Lung (tissue), 12 donors: Measurements from ENCODE around the gene NOXA1. TPM values are rescaled to one million over a fixed set of nuclear protein-coding genes. Genes with fewer than 3 reads are reported as not detected.
"Not testable (repeated sequence)": the region's sequence is repeated elsewhere in the genome, so short reads cannot be mapped to it uniquely, and the experiment has no call there.

Source experiments
- ATAC-seq: fragments of 200-7000 bp; cut with Tn5 transposase; one replicate; pipeline ENCODE4 v1.9.1; 2020; ENCODE audit warnings: moderate number of reproducible peaks; ENCODE audit not compliant: insufficient read depth, low FRiP score
- DNase-seq, 3 donors: peaks; one replicate each; pipeline ENCODE4 v3.0.0-alpha.2; 2013 to 2017
- H3K27ac ChIP-seq, 2 donors: one replicate each; pipeline ENCODE4 v1.5.1; 2013; ENCODE audit warnings: mild to moderate bottlenecking in 2 of 2, moderate library complexity in 2 of 2, control low read depth in 1 of 2, inconsistent platforms in 1 of 2, low read depth in 1 of 2, low read length in 1 of 2
- H3K27me3 ChIP-seq, 3 donors: one replicate each; pipeline ENCODE4 v1.5.1; 2013; ENCODE audit warnings: low read length in 2 of 3; ENCODE audit not compliant: control insufficient read depth in 3 of 3, insufficient read depth in 3 of 3
- H3K36me3 ChIP-seq, 4 donors: one replicate each; pipeline ENCODE4 v1.5.1; 2013; ENCODE audit warnings: low read length in 4 of 4, mild to moderate bottlenecking in 1 of 4, moderate library complexity in 1 of 4; ENCODE audit not compliant: control insufficient read depth in 4 of 4, insufficient read depth in 4 of 4
- H3K4me1 ChIP-seq, 5 donors: one replicate each; pipeline ENCODE4 v1.5.1; 2013; ENCODE audit warnings: low read length in 5 of 5, mild to moderate bottlenecking in 2 of 5, moderate library complexity in 1 of 5; ENCODE audit not compliant: control insufficient read depth in 5 of 5, insufficient read depth in 5 of 5
- H3K4me3 ChIP-seq: one replicate; pipeline ENCODE4 v1.5.1; 2013; ENCODE audit warnings: mild to moderate bottlenecking, control low read depth, moderate library complexity
- H3K9ac ChIP-seq, 2 donors: one replicate each; pipeline ENCODE4 v1.5.1; 2013; ENCODE audit warnings: low read length in 2 of 2, control low read depth in 1 of 2; ENCODE audit not compliant: insufficient read depth in 1 of 2
- H3K9me3 ChIP-seq, 4 donors: one replicate each; pipeline ENCODE4 v1.5.1; 2013; ENCODE audit warnings: low read length in 3 of 4, mild to moderate bottlenecking in 1 of 4, moderate library complexity in 1 of 4; ENCODE audit not compliant: control insufficient read depth in 4 of 4, insufficient read depth in 3 of 4
- WGBS, 2 donors: extraction: QIAGEN DNeasy Blood & Tissue Kit; methylation state at CpG; one replicate each; pipeline ENCODE4 v1.1.7; 2013; 5-methylcytosine and 5-hydroxymethylcytosine counted together
- polyA plus RNA-seq, 2 donors: library from polyadenylated mRNA; stranded (reverse); fragments of 200-250 nt; gene quantifications; one replicate each; pipeline ENCODE4 v1.2.1, GENCODE V29; 2013
- total RNA-seq, 2 donors: library from RNA; depleted of rRNA in 1 of 2; stranded (reverse); fragments of >200 nt in 1 of 2; gene quantifications; one replicate each; pipeline ENCODE4 v1.2.1, GENCODE V29; 2014 to 2021
- TF ChIP-seq, protein P1 (sequence below): IDR thresholded peaks from 2 replicates; pipeline ENCODE4 v1.5.1; 2012; ENCODE audit warnings: mild to moderate bottlenecking; ENCODE audit errors: control extremely low read depth, extremely low read depth
- donor health status: control.
- donor health status: control.
- donor health status: Bipolar disorder and iron deficiency.
- donor health status: healthy.
- donor health status: DM: yes; HTN: yes; CAD: no.

The NOXA1 gene
- total and polyA plus RNA-seq, 4 donors: 2.1 to 11.7 (median 6.6) TPM

DNA sequence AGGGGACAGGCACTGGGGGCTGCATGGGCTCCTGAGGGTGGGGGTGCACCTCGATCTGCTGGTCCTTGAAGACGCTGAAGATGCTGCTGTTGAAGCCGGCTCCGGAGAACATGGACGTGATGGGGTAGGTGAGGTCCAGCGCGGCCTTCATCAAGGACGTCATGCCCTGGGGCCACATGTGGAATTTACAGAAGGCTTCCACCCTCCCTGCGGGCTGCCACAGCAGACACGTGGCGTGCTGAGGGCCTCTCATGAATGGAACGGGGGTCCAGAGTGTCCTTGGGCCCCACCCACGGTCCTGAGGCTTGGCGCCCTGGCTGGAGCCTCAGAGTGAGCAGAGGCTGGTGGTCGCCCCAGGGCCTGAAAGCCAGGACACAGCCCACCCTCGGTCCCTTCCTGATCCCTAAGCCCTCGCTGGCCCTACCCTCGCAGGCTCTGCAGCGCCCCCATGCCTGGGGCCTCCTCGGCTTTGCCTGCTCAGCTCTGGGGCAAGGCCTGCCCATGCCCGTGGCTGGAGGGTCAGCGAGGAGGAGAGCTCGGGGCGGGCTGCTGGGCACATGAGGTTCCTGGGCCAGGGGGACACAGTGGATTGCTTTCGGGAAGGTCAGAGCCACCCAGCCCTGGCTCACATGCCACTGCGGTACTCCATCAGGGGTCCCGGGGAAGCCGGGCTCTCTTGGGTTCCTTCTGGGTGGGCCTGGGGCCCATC, 41.3 kb downstream of the NOXA1 start:
- no peak overlapping the region for H3K9ac ChIP-seq
- H3K4me3 ChIP-seq: no peak overlapping the region
- H3K4me1 ChIP-seq: peaks cover 0 to 7% (median 3%) of the 10 kb centered on the region in 5 donors
- no peaks in the 10 kb centered on the region for H3K9me3 ChIP-seq
- WGBS, 2 donors: 93 to 95% methylated on average over 28 of the region's 28 CpGs
- H3K27ac ChIP-seq: no peak overlapping the region
- DNase-seq (no peak), ATAC-seq (no peak)
- H3K36me3 ChIP-seq: peaks cover 0 to 3% (median 0%) of the 10 kb centered on the region in 4 donors
- no peaks in the 10 kb centered on the region for H3K27me3 ChIP-seq
- TF ChIP-seq, protein P1, sequence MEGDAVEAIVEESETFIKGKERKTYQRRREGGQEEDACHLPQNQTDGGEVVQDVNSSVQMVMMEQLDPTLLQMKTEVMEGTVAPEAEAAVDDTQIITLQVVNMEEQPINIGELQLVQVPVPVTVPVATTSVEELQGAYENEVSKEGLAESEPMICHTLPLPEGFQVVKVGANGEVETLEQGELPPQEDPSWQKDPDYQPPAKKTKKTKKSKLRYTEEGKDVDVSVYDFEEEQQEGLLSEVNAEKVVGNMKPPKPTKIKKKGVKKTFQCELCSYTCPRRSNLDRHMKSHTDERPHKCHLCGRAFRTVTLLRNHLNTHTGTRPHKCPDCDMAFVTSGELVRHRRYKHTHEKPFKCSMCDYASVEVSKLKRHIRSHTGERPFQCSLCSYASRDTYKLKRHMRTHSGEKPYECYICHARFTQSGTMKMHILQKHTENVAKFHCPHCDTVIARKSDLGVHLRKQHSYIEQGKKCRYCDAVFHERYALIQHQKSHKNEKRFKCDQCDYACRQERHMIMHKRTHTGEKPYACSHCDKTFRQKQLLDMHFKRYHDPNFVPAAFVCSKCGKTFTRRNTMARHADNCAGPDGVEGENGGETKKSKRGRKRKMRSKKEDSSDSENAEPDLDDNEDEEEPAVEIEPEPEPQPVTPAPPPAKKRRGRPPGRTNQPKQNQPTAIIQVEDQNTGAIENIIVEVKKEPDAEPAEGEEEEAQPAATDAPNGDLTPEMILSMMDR: no peak

DNA sequence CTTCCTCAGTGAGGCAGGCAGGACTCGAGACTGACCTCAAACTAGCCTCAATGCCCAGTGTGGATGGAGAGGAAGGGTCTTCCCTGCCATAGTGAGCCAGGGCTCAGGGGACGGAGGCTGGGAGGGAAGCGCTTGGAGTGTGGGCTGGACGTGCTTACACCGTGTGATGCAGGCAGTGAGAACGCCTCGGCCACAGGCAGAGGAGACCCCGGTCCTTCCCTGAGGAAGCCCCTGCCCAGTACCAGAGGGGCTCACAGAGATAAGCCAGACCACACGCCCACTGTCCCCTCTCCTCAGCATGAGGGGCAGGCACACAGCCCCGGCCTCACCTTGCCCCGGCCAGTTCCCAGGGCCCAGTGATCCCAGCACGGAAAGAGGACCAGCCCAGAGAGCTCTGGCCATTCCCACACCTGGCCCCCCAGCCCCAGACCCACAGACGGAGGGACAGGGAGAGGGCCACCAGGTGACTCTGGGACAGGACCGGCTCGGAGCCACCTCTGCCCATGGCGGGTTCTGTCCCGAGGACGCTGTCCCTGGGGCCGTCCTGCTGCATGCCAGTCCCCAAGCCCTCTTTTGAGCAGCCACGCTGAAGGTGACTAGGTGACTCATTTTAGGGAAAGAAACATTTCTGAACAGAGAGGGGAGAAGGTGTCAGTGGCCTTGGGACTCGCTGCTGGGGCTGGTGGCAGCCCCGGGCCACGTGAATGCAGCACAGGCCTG, 42.0 kb downstream of the NOXA1 start:
- no peak for ATAC-seq
- no peak overlapping the region for H3K4me3 ChIP-seq
- 90 to 97% methylated on average over 23 of the region's 23 CpGs for WGBS, 2 donors
- no peaks in the 10 kb centered on the region for H3K9me3 ChIP-seq
- no peaks in the 10 kb centered on the region for H3K4me1 ChIP-seq
- H3K9ac ChIP-seq: no peak overlapping the region
- H3K36me3 ChIP-seq: peaks cover 0 to 3% (median 0%) of the 10 kb centered on the region in 4 donors
- no peak overlapping the region for H3K27ac ChIP-seq
- peak in 1 of 3 donors; percentile 11 for DNase-seq
- TF ChIP-seq, protein P1: no peak
- H3K27me3 ChIP-seq: no peaks in the 10 kb centered on the region

GRCh38 chr9:137465720-137466388, 42.7 kb downstream of the NOXA1 start:
- Histone ChIP-seq H3K4me3 (no peak overlapping the region), H3K9me3 (no peaks in the 10 kb centered on the region), H3K27ac (no peak overlapping the region), H3K9ac (no peak overlapping the region), H3K4me1 (no peaks in the 10 kb centered on the region), H3K27me3 (no peaks in the 10 kb centered on the region), H3K36me3 (peaks cover 0 to 3% (median 0%) of the 10 kb centered on the region in 4 donors)
- TF ChIP-seq, protein P1: no peak
- DNase-seq (no peak), ATAC-seq (no peak)
- WGBS, 2 donors: 91 to 94% methylated on average over 23 of the region's 23 CpGs

DNA sequence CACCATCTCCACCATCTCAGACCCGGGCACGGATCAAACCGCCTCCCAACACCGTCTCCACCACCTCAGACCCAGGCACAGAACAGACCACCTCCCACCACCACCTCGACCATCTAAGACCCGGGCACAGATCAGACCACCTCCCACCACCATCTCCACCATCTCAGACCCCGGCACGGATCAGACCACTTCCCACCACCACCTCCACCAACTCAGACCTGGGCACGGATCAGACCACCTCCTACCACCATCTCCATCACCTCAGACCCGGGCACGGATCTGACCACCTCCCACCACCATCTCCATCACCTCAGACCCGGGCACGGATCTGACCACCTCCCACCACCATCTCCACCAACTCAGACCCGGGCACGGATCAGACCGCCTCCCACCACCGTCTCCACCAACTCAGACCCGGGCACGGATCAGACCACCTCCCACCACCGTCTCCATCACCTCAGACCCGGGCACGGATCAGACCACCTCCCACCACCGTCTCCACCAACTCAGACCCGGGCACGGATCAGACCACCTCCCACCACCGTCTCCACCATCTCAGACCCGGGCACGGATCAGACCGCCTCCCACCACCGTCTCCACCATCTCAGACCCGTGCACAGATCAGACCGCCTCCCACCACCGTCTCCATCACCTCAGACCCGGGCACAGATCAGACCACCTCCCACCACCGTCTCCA, 43.3 kb downstream of the NOXA1 start:
- not testable (repeated sequence) for ATAC-seq, H3K4me3 ChIP-seq, H3K27me3 ChIP-seq, H3K9ac ChIP-seq, H3K4me1 ChIP-seq, H3K27ac ChIP-seq, DNase-seq, H3K9me3 ChIP-seq, H3K36me3 ChIP-seq
- 94 to 96% methylated on average over 35 of the region's 35 CpGs for WGBS, 2 donors
